Measurements from ENCODE around the gene RPL22L1. TPM values are rescaled to one million over a fixed set of nuclear protein-coding genes. Genes with fewer than 3 reads are reported as not detected.
A peak's percentile ranks its signal among the peaks of the same experiment; 100 is the strongest.

RPL22L1 gene
- total RNA-seq, 1 experiment from 2014 or later: 409 TPM

DNA sequence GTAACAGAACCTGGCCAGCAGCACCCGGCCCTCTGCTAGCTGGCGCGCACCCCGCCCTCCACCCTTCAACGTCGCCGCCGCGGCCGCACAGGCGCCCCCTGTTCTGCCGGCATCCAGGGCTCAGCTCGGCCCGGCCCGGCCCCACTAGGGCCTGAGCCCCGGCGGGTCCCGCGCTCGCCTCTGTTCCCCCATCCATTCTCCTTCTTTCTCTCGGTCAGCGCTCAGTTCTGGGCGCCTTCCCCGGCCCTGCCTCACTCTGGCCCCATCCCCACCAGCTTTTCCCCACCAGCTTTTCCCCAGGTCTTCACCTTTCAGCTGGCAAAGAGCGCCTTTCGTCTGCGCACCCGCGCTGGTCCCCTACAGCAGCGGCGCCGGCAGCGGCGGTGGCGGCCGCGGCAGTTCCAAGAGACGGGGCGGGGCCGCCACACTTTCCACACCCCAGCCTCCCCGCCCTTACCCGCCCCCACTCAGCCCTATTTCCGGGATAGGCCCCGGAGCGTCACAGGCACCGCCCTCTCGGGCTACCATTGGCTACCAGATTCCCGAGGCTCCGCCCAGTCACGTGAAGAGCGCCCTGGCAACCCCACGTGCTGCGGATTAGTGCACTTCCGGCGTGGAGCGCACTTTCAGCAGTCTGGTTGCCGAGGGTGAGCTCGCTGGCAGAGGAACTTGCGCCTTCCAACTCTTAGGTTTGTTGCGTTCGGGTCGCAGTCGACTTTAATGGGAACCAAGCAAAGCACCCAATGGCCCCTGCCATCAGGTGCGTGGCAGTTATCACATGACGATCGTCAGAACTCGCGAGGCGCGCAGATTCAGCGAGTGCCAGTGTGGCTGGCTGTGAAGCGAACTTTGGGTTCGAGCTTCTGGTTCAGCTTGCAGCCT, 38.5 kb upstream of the RPL22L1 start, which contains the start of gene EIF5A2:
Gene EIF5A2 (minus strand): TSS at position 403 of the 882 bp plus-strand sequence. CDS start 831 bp downstream, outside the sequence.
- BruUV-seq (replicated peaks): no TSS peak
- no peaks in the 10 kb centered on the region for H3K27me3 Mint-ChIP-seq (ENCODE audit: insufficient read depth, unreplicated experiment)
- peaks cover 7% of the 10 kb centered on the region for H3K9me3 Mint-ChIP-seq (ENCODE audit: unreplicated experiment)
- no peaks in the 10 kb centered on the region for H3K36me3 Mint-ChIP-seq (ENCODE audit: insufficient read depth, unreplicated experiment)
- intact Hi-C loops (cut with micrococcal nuclease): loop anchor here (1.0 kb wide), 1 partner anchor 38 kb away; the partner anchor contains the start of gene RPL22L1
- H3K27ac Mint-ChIP-seq (ENCODE audit: low read depth, unreplicated experiment): peak within 1 kb of the TSS; percentile 80
- peak within 1 kb of the TSS; percentile 85 for H3K4me3 Mint-ChIP-seq (ENCODE audit: unreplicated experiment)
- peaks cover 5% of the 10 kb centered on the region for H3K4me1 Mint-ChIP-seq (ENCODE audit: insufficient read depth, unreplicated experiment)
- ChIA-PET CTCF (no interaction called here), POLR2A (interaction anchor here (0.6 to 2.4 kb wide), 4 partner anchors 37 to 1547 kb away, joined by 3 to 10 read pairs (median 4); partner anchors contain the start of gene RPL22L1)
- no peak for TF ChIP-seq CTCF (IDR thresholded peaks at IDR 0.05; ENCODE audit: unreplicated experiment)
- peak; percentile 88 for DNase-seq (ENCODE audit: unreplicated experiment)

GRCh38 chr3:170907637-170908234, 37.7 kb upstream of the RPL22L1 start:
- POLR2A ChIA-PET: interaction anchor here (1.2 kb wide), 1 partner anchor 38 kb away, joined by 6 read pairs; the partner anchor contains the start of gene RPL22L1
- peak overlapping the region; percentile 80 for H3K27ac Mint-ChIP-seq (ENCODE audit: low read depth, unreplicated experiment)

DNA sequence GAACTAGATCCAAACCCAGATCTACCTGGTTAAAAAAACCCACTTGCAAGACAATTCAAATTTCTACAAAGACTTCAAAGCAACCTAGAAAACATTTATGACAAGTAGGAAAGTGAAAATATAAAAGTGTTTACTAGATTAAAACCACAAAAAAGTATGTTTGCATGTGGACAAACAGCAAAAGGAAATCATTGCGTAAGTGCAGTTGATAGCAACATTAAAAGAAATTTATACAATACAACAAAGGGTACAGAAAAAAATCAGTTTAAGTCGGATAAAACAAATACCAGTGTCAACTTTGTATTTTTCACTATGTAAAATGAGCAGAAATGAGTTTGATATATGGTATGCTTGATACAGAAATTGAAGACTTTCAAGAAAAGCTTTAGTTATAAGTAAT, 35.9 kb upstream of the RPL22L1 start:
- intact Hi-C loops (cut with micrococcal nuclease): no loop called here
- Mint-ChIP-seq H3K36me3 (ENCODE audit: insufficient read depth, unreplicated experiment) (no peaks in the 10 kb centered on the region), H3K27me3 (ENCODE audit: insufficient read depth, unreplicated experiment) (no peaks in the 10 kb centered on the region), H3K9me3 (ENCODE audit: unreplicated experiment) (no peaks in the 10 kb centered on the region), H3K4me1 (ENCODE audit: insufficient read depth, unreplicated experiment) (peaks cover 5% of the 10 kb centered on the region), H3K4me3 (ENCODE audit: unreplicated experiment) (no peak overlapping the region), H3K27ac (ENCODE audit: low read depth, unreplicated experiment) (no peak overlapping the region)
- POLR2A ChIA-PET: interaction anchor here (2.3 kb wide), 1 partner anchor 36 kb away, joined by 7 read pairs; the partner anchor contains the start of gene RPL22L1
- no TSS peak for BruUV-seq (replicated peaks)
- TF ChIP-seq CTCF (IDR thresholded peaks at IDR 0.05; ENCODE audit: unreplicated experiment): no peak
- no peak for DNase-seq (ENCODE audit: unreplicated experiment)
- CTCF ChIA-PET: interaction anchor here (0.9 kb wide), 1 partner anchor 95 kb away, joined by 4 read pairs; no protein-coding TSS in a partner anchor

More at GRCh38 chr3:170907637-170908234, 37.7 kb upstream of the RPL22L1 start:
- H3K36me3 Mint-ChIP-seq (ENCODE audit: insufficient read depth, unreplicated experiment): no peaks in the 10 kb centered on the region
- no TSS peak for BruUV-seq (replicated peaks)
- H3K9me3 Mint-ChIP-seq (ENCODE audit: unreplicated experiment): peaks cover 7% of the 10 kb centered on the region
- peaks cover 5% of the 10 kb centered on the region for H3K4me1 Mint-ChIP-seq (ENCODE audit: insufficient read depth, unreplicated experiment)
- no peaks in the 10 kb centered on the region for H3K27me3 Mint-ChIP-seq (ENCODE audit: insufficient read depth, unreplicated experiment)
- CTCF ChIA-PET: no interaction called here
- no peak for TF ChIP-seq CTCF (IDR thresholded peaks at IDR 0.05; ENCODE audit: unreplicated experiment)
- H3K4me3 Mint-ChIP-seq (ENCODE audit: unreplicated experiment): peak overlapping the region; percentile 85
- peak; percentile 1 for DNase-seq (ENCODE audit: unreplicated experiment)
- intact Hi-C loops (cut with micrococcal nuclease): loop anchor here (1.0 kb wide), 1 partner anchor 37 kb away; the partner anchor contains the start of gene RPL22L1

DNA sequence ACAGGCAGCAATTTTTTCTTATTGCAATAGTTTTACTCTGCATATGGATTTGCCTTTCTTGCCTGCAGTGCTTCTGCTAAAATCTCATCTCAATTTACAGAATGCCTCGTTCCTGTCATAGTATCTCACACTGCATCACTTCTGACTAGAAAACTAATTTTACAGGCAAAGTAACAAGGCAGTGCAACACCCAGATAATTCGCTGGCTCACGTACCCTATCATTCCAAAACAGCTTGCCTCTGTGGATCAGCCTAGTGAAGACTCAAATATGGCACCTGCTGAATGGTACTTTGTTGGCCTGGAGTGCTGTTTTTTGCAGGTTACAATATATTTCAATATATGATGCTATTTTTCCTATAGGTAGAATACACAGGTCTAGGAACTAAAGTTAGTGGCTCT, 33.1 kb upstream of the RPL22L1 start:
- Mint-ChIP-seq H3K27ac (ENCODE audit: low read depth, unreplicated experiment) (no peak overlapping the region), H3K4me1 (ENCODE audit: insufficient read depth, unreplicated experiment) (no peaks in the 10 kb centered on the region), H3K27me3 (ENCODE audit: insufficient read depth, unreplicated experiment) (no peaks in the 10 kb centered on the region), H3K4me3 (ENCODE audit: unreplicated experiment) (no peak overlapping the region), H3K36me3 (ENCODE audit: insufficient read depth, unreplicated experiment) (no peaks in the 10 kb centered on the region), H3K9me3 (ENCODE audit: unreplicated experiment) (no peaks in the 10 kb centered on the region)
- ChIA-PET CTCF (interaction anchor here (0.5 kb wide), 1 partner anchor 1601 kb away, joined by 4 read pairs; no protein-coding TSS in a partner anchor), POLR2A (no interaction called here)
- DNase-seq (ENCODE audit: unreplicated experiment): no peak
- no peak for TF ChIP-seq CTCF (IDR thresholded peaks at IDR 0.05; ENCODE audit: unreplicated experiment)
- BruUV-seq (replicated peaks): no TSS peak
- intact Hi-C loops (cut with micrococcal nuclease): no loop called here

All from MCF 10A (cell line).